T-helper 2 cell treated with Interferon-gamma antibody and Interleukin-4, amounts not matched to agents 100 ng/mL and 5 ng/mL, for 36 hours (primary cell): ENCODE measurements around the gene DOK6. TPM values are rescaled to one million over a fixed set of nuclear protein-coding genes. Genes with fewer than 3 reads are reported as not detected.

Experiments
- intact Hi-C: fragments of 100-400 bp; cut with micrococcal nuclease; formaldehyde crosslinking; loops from one replicate; pipeline ENCODE4 v1.15.1; 2023
- total RNA-seq: library from RNA; stranded (reverse); gene quantifications from 2 replicates; pipeline ENCODE4 v1.2.3, GENCODE V29; 2022

DOK6 gene
- total RNA-seq, 1 donor from 2014 or later, result not detected

DNA sequence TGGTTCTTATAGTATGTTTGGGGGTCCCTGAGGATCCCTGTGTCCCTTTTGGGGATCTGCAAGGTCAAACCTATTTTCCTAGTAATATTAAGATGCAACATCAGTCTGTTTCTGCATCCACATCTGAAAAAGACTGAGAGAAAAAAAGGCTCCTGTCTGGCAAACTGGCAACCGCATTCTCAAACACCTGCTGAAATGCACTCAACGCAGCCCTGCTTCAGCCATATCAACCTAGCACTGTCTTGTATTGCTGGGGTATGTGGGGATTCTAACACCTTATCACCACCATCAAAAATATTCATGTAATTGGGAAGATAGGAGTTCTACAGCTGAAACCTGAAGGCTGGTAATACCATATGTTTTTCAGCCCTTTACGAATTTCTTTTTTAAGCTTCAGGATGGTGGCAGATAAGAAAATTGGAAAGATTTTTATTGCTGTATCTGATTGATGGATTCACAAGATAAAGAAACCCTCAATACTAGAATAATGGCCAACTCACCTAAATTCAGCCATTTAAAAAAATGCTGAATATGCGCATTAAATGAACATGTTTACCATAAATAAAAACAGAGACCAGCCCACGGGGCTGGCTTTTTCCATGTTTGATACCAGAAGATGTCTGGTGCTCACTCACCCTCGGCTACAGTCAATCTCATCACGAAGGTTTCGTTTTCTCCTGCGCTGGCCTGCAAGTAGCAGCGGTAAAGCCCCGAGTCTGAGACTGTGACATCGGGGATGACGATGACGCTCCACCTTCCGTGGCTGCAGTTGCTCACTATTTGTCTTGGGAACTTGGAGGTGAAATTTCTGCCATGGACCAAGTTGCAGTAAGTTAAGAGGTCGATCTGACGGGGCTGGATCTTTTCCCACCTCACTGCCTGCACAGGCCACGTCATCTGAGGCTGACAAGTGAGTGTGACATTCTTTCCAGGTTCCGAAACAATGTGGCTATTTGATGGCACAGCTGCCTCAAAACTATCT, 494.7 kb downstream of the DOK6 start:
- intact Hi-C loops, result loop anchor here (2.0 kb wide), 1 partner anchor 61 kb away; no protein-coding TSS in a partner anchor

DNA sequence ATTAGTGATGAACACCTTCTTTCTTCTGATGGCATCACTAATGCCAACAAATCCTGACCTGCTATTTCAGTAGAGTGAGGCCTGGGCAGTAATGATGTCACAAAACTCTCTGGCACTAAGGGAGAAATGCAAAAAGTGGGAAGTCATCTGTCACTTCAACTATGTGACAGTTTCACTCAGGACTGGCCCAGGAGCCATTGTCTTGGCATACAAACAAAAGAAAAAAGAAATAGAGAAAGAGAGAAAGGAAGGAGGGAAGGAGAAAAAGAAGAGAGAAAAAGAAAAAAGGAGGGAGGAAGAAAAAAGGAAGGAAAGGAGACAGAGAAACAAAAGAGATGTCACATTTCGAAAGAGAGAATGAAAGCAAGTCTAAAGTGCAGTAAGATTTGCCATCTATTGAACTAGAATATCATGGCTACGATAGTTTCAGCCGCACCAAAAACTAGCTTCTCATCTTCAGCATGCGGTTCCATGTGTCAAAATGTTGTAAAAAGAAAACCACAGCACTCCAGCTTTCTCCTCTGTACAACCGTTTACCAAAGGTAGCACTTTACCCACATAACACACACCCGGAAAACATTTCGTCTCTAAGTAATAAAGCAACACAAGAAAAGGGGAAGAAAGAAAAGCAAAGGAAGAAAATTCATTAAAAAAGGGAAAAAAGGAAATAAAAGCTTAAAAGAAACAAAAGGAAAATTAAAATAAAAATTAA, 496.9 kb downstream of the DOK6 start:
- intact Hi-C loops, result loop anchor here (1.0 to 2.0 kb wide), 4 partner anchors 8 to 59 kb away; no protein-coding TSS in a partner anchor

DNA sequence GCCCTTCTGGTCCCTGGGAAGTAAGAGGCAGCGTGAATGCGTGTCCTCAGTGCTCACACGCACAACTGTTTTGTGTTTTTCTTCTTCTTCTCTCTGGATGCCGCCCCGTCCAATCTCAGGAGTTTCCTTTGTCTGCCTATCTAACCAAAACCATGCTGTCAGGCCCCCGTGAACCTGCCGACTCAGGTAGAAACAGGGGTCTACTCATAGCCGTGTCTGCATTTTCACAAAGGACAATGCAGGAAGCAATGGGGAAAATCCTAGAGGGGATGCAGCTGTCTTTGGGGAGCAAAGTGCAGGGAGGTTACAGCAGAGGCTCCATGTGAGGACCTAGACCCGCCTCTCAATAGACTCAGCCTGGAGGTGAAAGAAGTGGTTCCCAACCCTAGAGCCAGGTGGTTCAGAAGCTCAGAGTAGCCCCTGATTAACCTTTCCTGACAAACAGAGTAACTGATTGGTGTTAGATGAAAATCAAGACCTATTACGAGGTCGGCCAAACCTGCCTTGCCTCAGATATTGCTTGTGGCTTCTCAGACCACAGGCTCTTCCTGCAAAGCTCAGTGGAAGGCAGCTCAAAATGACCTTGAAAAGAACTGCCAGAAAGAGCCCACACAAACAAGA, 497.7 kb downstream of the DOK6 start:
- intact Hi-C loops, result loop anchor here (1.0 kb wide), 2 partner anchors 37 to 47 kb away; no protein-coding TSS in a partner anchor
